ENCODE data around the gene B3GALT2. TPM values are rescaled to one million over a fixed set of nuclear protein-coding genes. Genes with fewer than 3 reads are reported as not detected.

The B3GALT2 gene
- total RNA-seq, 1 experiment from 2014 or later: not detected

DNA sequence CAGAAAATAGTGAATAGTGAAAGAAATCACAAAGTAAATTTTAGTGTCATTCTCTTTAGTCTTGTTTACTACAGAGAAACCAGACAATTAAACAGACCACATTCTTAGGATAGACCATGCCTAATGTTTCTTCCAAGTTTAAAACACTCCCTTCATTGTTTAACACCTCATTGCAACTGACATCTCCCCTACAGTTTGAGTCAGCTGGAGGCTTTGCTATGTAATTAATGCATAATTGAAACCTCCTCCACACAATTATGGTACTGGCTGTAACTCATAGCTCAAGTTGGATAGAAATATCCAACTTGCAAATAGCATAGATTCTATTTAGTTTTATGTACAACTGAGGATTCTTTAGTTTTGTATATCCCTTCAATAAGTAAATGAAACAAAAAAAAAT is 35.2 kb upstream of the B3GALT2 start:
- H3K4me3 Mint-ChIP-seq: no peak overlapping the region
- no peak overlapping the region for H3K14ac ChIP-seq (ENCODE audit: insufficient read depth, low read length)
- H2AK5ac ChIP-seq (ENCODE audit: insufficient read length, low read length): no peak overlapping the region
- no peak overlapping the region for H2BK20ac ChIP-seq (ENCODE audit: low read depth, low read length, poor library complexity, severe bottlenecking)
- no peak overlapping the region for H2AFZ ChIP-seq (ENCODE audit: low read length)
- no peak overlapping the region for H3T11ph ChIP-seq (ENCODE audit: low read length)
- H3K56ac ChIP-seq (ENCODE audit: insufficient read length, low read depth, low read length): no peak overlapping the region
- no peaks in the 10 kb centered on the region for H3K79me1 ChIP-seq (ENCODE audit: insufficient read depth, low read depth, low read length, poor library complexity, severe bottlenecking)
- no peaks in the 10 kb centered on the region for H3K9me3 ChIP-seq (ENCODE audit: control insufficient read depth, low read depth, low read length)
- H3K4me2 ChIP-seq (ENCODE audit: insufficient read depth, insufficient read length, low read length): no peak overlapping the region
- no peak overlapping the region for H2BK5ac ChIP-seq (ENCODE audit: insufficient read length, low read length)
- H3K18ac ChIP-seq (ENCODE audit: insufficient read length, low read depth, low read length): no peak overlapping the region
- H3K23me2 ChIP-seq (ENCODE audit: insufficient read length, low read depth, low read length, poor library complexity, severe bottlenecking): no peaks in the 10 kb centered on the region
- no peak overlapping the region for H4K91ac ChIP-seq (ENCODE audit: insufficient read length, low read depth, low read length)
- no peak overlapping the region for H2BK15ac ChIP-seq (ENCODE audit: low read depth, low read length)
- no peaks in the 10 kb centered on the region for H3K27me3 ChIP-seq (ENCODE audit: insufficient read depth, low read length)
- H3K27me3 Mint-ChIP-seq (ENCODE audit: low read depth): no peaks in the 10 kb centered on the region
- no peak overlapping the region for H3K23ac ChIP-seq (ENCODE audit: insufficient read length, low read depth, low read length)
- no peak overlapping the region for H4K8ac ChIP-seq (replicated peaks; ENCODE audit: insufficient read length, low read depth, low read length)
- H2BK120ac ChIP-seq (ENCODE audit: low read depth, low read length, poor library complexity, severe bottlenecking): no peak overlapping the region
- peaks cover 22 to 30% of the 10 kb centered on the region in 2 experiments for H3K4me1 Mint-ChIP-seq
- H3K9me3 Mint-ChIP-seq: no peaks in the 10 kb centered on the region
- H3K27ac Mint-ChIP-seq: peak overlapping the region in 1 of 3 experiments; percentile 79; a peak in 1 of 7 replicates
- peaks cover 2% of the 10 kb centered on the region; the same call in 1 of the 2 replicates for H3K4me1 ChIP-seq (ENCODE audit: insufficient read depth, low read length)
- H3K79me2 ChIP-seq (ENCODE audit: insufficient read depth, low read length): no peaks in the 10 kb centered on the region; the same call in 1 of the 2 replicates
- H3K27ac ChIP-seq (ENCODE audit: insufficient read length, low read depth, low read length): no peak overlapping the region
- peaks cover 6 to 24% (median 19%) of the 10 kb centered on the region in 3 experiments; a peak in 6 of 7 replicates for H3K36me3 Mint-ChIP-seq (ENCODE audit: insufficient read depth in 1 of 3, low read depth in 3 of 3)
- no peak overlapping the region for H3K4ac ChIP-seq (ENCODE audit: low read depth, low read length)
- no peak for TF ChIP-seq CTCF (conservative IDR thresholded peaks at IDR 0.05)
- H4K20me1 ChIP-seq (ENCODE audit: control insufficient read depth, insufficient read depth, insufficient read length): no peaks in the 10 kb centered on the region
- no peak for DNase-seq
- H3K9ac ChIP-seq (ENCODE audit: extremely low read depth, insufficient read length, low read length): no peak overlapping the region
- no peak overlapping the region for H4K5ac ChIP-seq (ENCODE audit: insufficient read length, low read depth, low read length)
- H2BK12ac ChIP-seq (ENCODE audit: insufficient read length, low read depth, low read length): no peak overlapping the region
